Adrenal gland (tissue), 5 donors: ENCODE measurements around the gene ZWILCH.

Experiments
- POLR2A ChIP-seq, 2 donors: fragments of 450-650 bp; IDR thresholded peaks; one replicate each; pipeline ENCODE4 v1.6.1; 2017; ENCODE audit warnings: antibody characterized with exemption in 2 of 2, mild to moderate bottlenecking in 2 of 2, moderate library complexity in 1 of 2
- TF ChIP-seq, protein P1 (sequence below), 6 experiments: fragments of 450-650 bp in 4 of 6; fragments of 200-600 bp in 2 of 6; sonication (generic) in 1 of 6; IDR thresholded peaks; 1 replicate in 5 of 6; 2 replicates in 1 of 6; pipeline versions ENCODE4 v1.5.1 to v1.8.0; 2016 to 2021; ENCODE audit warnings: antibody characterized with exemption in 6 of 6, mild to moderate bottlenecking in 2 of 6, moderate library complexity in 1 of 6
- donor health status: DM: no; HTN: no; CAD: no.

DNA sequence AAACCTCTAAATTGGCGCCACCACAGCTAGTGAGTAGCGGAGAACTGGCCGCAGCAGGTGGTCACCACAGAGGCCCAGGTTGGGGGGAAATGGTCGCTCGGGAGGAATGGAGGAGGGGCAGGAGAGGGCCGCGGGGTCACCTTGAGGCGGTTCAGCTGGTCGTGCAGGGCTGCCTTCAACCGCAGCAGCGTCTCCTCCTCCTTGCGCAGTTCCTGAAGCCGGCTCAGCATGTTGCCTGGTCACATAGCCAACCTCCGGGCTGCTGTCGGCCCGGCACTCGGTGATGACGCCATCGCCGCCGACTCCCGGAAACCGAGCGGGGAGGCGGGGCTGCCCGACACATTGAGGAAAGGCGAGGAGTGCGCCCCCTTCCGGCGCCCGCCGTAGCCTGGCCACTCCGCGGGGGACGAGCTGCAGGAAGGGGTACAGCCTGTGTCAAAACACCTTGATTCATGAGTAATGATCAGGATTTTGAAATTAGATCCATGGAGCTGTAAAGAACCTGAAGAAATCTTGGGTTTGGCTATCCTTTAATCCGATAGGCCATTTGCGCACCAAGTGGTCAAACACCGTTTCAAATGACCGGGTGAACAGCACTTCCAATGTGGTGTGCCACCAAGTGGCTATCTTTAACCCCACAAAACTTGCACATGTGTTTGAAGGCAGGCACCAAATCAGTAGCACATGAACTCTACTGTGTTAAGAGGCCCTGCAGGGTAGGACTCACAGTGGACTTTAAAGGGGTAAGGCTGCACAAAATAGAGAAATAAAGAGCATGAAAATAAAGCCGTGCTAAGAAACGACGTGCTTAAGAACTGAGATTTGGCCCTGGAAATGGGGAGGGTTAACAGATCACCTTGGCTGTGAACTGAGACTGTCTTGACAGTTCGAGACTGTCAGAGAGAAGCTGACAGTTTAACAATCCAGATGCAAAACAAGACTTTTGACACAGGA, 7.3 kb upstream of the ZWILCH start, which contains the start of gene SNAPC5:
- TF ChIP-seq, protein P1, sequence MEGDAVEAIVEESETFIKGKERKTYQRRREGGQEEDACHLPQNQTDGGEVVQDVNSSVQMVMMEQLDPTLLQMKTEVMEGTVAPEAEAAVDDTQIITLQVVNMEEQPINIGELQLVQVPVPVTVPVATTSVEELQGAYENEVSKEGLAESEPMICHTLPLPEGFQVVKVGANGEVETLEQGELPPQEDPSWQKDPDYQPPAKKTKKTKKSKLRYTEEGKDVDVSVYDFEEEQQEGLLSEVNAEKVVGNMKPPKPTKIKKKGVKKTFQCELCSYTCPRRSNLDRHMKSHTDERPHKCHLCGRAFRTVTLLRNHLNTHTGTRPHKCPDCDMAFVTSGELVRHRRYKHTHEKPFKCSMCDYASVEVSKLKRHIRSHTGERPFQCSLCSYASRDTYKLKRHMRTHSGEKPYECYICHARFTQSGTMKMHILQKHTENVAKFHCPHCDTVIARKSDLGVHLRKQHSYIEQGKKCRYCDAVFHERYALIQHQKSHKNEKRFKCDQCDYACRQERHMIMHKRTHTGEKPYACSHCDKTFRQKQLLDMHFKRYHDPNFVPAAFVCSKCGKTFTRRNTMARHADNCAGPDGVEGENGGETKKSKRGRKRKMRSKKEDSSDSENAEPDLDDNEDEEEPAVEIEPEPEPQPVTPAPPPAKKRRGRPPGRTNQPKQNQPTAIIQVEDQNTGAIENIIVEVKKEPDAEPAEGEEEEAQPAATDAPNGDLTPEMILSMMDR (IDR thresholded peaks at IDR 0.05): peak; percentile 97 to 99 (median 98)
- peak; percentile 52 to 65 for TF ChIP-seq POLR2A (IDR thresholded peaks at IDR 0.05)
